HG02588 (cell line): ENCODE measurements around the gene PLEKHA6.
"Not testable (repeated sequence)": the region's sequence is repeated elsewhere in the genome, so short reads cannot be mapped to it uniquely, and the experiment has no call there.

ENCODE experiments used
- ATAC-seq: cut with Tn5 transposase; IDR thresholded peaks from one replicate; pipeline ENCODE4 v1.9.1; 2021; ENCODE audit warnings: mild to moderate bottlenecking, moderate library complexity; ENCODE audit not compliant: unreplicated experiment

The PLEKHA6 gene

GRCh38 chr1:204338997-204339396 is 20.7 kb downstream of the PLEKHA6 start:
- no peak for ATAC-seq

GRCh38 chr1:204338360-204338759 is 21.4 kb downstream of the PLEKHA6 start:
- ATAC-seq: no peak

GRCh38 chr1:204337583-204337982 is 22.1 kb downstream of the PLEKHA6 start:
- ATAC-seq: no peak

GRCh38 chr1:204337036-204337429 is 22.7 kb downstream of the PLEKHA6 start:
- no peak for ATAC-seq

GRCh38 chr1:204336421-204337035 is 23.2 kb downstream of the PLEKHA6 start:
- no peak for ATAC-seq

- no peak for ATAC-seq
These were observed 24.2 kb downstream of the PLEKHA6 start for GRCh38 chr1:204335533-204335932.

GRCh38 chr1:204335085-204335484 is 24.6 kb downstream of the PLEKHA6 start:
- no peak for ATAC-seq

- ATAC-seq: no peak
These were observed 25.3 kb downstream of the PLEKHA6 start for GRCh38 chr1:204334455-204334854.

- ATAC-seq: no peak
These were observed 26.3 kb downstream of the PLEKHA6 start for GRCh38 chr1:204333427-204333826.

GRCh38 chr1:204331847-204332487 is 27.8 kb downstream of the PLEKHA6 start:
- ATAC-seq: no peak

GRCh38 chr1:204331275-204331674 is 28.5 kb downstream of the PLEKHA6 start:
- ATAC-seq: no peak

GRCh38 chr1:204327870-204328269 is 31.9 kb downstream of the PLEKHA6 start:
- not testable (repeated sequence) for ATAC-seq

- ATAC-seq: no peak
These were observed 32.4 kb downstream of the PLEKHA6 start for GRCh38 chr1:204327359-204327758.

- ATAC-seq: no peak
These were observed 32.9 kb downstream of the PLEKHA6 start for GRCh38 chr1:204326771-204327300.

GRCh38 chr1:204325944-204326343 is 33.8 kb downstream of the PLEKHA6 start:
- ATAC-seq: no peak

GRCh38 chr1:204323887-204324286 is 35.8 kb downstream of the PLEKHA6 start:
- ATAC-seq: no peak

- ATAC-seq: no peak
These were observed 37.3 kb downstream of the PLEKHA6 start for GRCh38 chr1:204322339-204322868.

GRCh38 chr1:204321665-204322064 is 38.1 kb downstream of the PLEKHA6 start:
- no peak for ATAC-seq

- ATAC-seq: no peak
These were observed 38.7 kb downstream of the PLEKHA6 start for GRCh38 chr1:204321051-204321450.

GRCh38 chr1:204320382-204320804 is 39.3 kb downstream of the PLEKHA6 start:
- ATAC-seq: peak; percentile 46

- no peak for ATAC-seq
These were observed 40.3 kb downstream of the PLEKHA6 start for GRCh38 chr1:204319462-204319861.

- ATAC-seq: no peak
These were observed 40.7 kb downstream of the PLEKHA6 start for GRCh38 chr1:204319027-204319426.
